ENCODE measurements around the gene ZNF592. TPM values are rescaled to one million over a fixed set of nuclear protein-coding genes. Genes with fewer than 3 reads are reported as not detected.

ZNF592 gene
- polyA plus RNA-seq, 1 donor, result 24.3 TPM

DNA sequence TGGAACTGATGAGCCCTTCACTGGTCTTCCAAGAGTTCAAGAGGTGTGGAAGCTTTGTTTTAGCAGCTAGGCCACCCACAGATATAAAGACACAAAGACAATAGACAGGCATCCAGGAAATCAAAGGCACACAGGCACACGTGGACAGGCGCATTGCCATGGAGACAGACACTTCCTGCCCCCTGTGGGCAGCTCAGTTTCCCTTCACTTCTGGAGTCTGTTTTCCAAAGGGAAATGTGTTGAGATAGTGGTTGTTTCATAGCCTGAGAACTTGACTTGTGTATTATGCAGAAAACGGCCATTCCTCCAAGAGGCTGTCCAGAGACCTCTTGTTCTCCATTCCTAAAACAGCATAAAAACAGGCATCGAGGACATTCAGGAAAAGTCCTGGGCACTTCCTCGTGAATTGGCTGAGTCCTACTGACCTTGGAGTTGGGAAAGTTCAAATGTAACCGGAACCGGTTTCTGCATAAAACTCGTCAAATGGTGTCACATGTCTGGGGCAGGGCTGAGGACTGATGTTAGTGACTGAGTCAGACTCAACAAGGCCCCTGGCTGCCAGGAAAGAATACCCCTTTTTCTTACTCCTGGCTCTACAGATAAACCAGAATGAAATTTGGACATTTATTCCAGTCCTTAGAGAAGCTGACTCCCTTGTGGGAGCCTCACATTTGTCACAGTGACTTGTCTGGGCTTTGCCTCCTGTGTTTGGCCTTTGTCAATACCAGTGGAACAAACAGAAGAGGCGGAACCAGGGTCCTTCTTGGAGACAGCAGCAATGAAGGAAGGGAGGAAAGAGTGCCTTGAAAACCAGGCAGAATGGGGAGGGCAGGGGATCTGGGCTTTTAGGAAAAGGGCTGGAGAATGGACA lies 70.1 kb downstream of the ZNF592 start:
- no peaks in the 10 kb centered on the region for H3K36me3 ChIP-seq (ENCODE audit: control insufficient read depth, insufficient read depth, low read length)
- H3K4me3 ChIP-seq (ENCODE audit: low read length), result peak overlapping the region; percentile 35
- WGBS (ENCODE audit: insufficient coverage, low lambda C conversion rate), result 60% methylated on average over 2 of the region's 9 CpGs
- H3K27me3 ChIP-seq (ENCODE audit: control insufficient read depth, insufficient read depth, low read length), result no peaks in the 10 kb centered on the region
- peaks cover 39% of the 10 kb centered on the region for H3K4me1 ChIP-seq (ENCODE audit: control insufficient read depth, insufficient read depth, low read length)
- H3K27ac ChIP-seq (ENCODE audit: low read length), result peak overlapping the region; percentile 66
- DNase-seq, result peak; percentile 60 to 82
- peaks cover 2% of the 10 kb centered on the region for H3K9me3 ChIP-seq (ENCODE audit: control insufficient read depth, low read depth, low read length)

DNA sequence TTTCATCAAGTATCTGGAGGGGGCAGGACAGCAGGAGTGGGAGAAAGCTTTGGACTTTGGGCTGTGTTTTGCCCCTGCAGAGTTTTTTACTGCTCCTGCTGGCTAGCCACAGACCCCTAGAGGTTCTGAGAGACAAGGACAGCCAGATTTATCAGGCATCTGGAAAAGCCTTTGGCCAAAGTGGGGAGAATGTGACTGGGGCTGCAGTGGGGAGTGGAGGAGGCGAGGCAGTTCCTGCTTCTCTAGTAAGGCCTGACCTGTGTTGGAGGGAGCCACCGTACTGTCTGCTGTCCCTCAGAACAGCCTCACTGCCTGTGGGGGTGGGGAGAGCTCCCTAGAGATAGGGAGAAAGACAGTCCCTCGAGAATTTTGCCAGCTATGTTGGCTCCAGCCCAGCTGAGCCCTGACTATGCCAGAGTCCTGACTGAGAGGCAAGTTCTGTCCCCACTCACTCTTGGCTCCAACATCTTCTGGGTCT lies 70.9 kb downstream of the ZNF592 start:
- peaks cover 2% of the 10 kb centered on the region for H3K9me3 ChIP-seq (ENCODE audit: control insufficient read depth, low read depth, low read length)

DNA sequence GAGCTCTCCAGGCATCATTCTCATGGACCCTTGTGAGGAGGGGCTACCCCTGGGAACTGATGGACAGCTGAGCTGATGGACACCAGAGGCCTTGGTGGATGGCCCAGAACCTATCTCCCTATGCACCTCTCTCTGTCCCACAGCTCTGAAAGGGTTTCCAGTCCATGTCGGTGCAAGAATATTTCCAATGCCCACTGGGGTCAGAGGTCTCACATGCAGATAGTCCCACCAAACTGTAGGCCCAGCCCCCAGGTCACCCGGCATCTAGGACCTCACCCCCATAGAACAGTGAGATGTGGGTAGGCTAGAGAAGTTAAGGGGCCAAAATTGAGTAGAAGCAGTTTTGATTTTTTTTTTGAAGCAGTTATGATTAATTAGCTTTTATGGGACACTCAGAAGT lies 71.4 kb downstream of the ZNF592 start:
- no peaks in the 10 kb centered on the region for H3K36me3 ChIP-seq (ENCODE audit: control insufficient read depth, insufficient read depth, low read length)
- WGBS (ENCODE audit: insufficient coverage, low lambda C conversion rate), result no CpG with 5 or more reads among the region's 2 CpGs
- no peak overlapping the region for H3K4me3 ChIP-seq (ENCODE audit: low read length)
- DNase-seq, result no peak
- peak overlapping the region; percentile 66 for H3K27ac ChIP-seq (ENCODE audit: low read length)
- H3K9me3 ChIP-seq (ENCODE audit: control insufficient read depth, low read depth, low read length), result peaks cover 2% of the 10 kb centered on the region
- H3K27me3 ChIP-seq (ENCODE audit: control insufficient read depth, insufficient read depth, low read length), result no peaks in the 10 kb centered on the region
- peaks cover 39% of the 10 kb centered on the region for H3K4me1 ChIP-seq (ENCODE audit: control insufficient read depth, insufficient read depth, low read length)

More for the DNA sequence above, 70.9 kb downstream of the ZNF592 start:
- WGBS (ENCODE audit: insufficient coverage, low lambda C conversion rate), result no CpG with 5 or more reads among the region's 3 CpGs
- Histone ChIP-seq H3K36me3 (ENCODE audit: control insufficient read depth, insufficient read depth, low read length) (no peaks in the 10 kb centered on the region), H3K4me1 (ENCODE audit: control insufficient read depth, insufficient read depth, low read length) (peaks cover 39% of the 10 kb centered on the region), H3K27me3 (ENCODE audit: control insufficient read depth, insufficient read depth, low read length) (no peaks in the 10 kb centered on the region), H3K27ac (ENCODE audit: low read length) (peak overlapping the region; percentile 66), H3K4me3 (ENCODE audit: low read length) (no peak overlapping the region)
- peak in 1 of 2 donors; percentile 59 for DNase-seq

DNA sequence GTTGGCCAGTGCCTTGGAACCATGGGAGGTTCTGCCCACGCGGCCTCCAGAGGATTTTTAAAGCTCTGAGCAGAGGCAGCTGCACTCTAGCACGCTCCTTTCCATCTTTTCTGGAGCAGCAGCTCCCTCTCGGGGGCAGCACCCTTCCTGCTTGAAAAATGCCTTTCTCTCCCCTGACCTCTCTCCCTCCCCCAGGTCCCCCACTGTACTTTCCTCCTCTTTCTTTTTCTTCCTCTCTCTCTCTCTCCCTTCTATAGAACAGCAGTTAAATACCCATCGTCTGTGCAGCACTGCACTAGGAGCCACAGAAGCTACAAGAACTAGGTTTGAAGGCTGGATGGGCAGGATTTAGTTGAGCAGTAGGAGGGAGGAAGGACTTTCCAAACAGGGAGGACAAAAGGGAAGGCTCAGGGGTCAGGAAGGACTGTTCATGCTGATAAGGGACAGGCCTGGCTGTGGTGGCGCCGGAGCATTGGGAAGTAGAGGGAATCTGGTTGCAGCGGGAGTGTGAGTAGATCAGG lies 73.2 kb downstream of the ZNF592 start:
- no peak overlapping the region for H3K27ac ChIP-seq (ENCODE audit: low read length)

DNA sequence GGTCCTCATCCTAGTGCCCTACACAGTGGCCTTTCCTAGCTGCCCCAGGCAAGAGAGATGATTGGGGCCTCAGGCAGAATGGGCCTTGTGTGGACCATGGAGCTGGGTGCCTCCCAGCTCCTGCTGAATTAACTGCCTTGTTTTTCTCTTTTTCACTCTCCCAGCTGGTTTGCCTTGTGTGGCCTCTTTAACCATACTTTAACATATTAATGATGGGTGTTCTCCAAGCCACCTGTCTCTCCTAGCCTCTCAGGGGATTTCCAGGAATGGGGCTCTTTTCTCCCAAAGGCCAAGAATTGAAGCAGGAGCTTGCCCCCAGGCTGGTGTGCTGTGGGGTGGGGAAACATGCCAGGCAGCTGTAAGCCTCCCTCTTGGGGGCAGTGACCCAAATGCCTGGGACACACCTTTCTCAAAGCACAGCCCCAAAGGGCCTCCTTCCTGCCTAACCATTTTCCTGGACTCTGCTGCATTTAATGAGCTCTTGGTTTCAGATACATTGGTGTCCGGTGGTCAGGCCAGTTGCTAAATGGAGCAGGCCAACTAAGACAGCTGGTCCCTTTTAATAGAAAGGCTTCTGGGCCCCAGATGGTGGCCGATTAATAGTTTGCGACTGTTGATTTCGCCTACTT lies 74.4 kb downstream of the ZNF592 start:
- 80% methylated on average over 1 of the region's 4 CpGs for WGBS (ENCODE audit: insufficient coverage, low lambda C conversion rate)
- Histone ChIP-seq H3K27ac (ENCODE audit: low read length) (no peak overlapping the region), H3K9me3 (ENCODE audit: control insufficient read depth, low read depth, low read length) (no peaks in the 10 kb centered on the region), H3K36me3 (ENCODE audit: control insufficient read depth, insufficient read depth, low read length) (peaks cover 4% of the 10 kb centered on the region), H3K4me3 (ENCODE audit: low read length) (no peak overlapping the region), H3K27me3 (ENCODE audit: control insufficient read depth, insufficient read depth, low read length) (no peaks in the 10 kb centered on the region), H3K4me1 (ENCODE audit: control insufficient read depth, insufficient read depth, low read length) (peaks cover 34% of the 10 kb centered on the region)
- peak in 1 of 2 donors; percentile 22 for DNase-seq

More for the DNA sequence above, 73.2 kb downstream of the ZNF592 start:
- H3K27me3 ChIP-seq (ENCODE audit: control insufficient read depth, insufficient read depth, low read length), result no peaks in the 10 kb centered on the region
- peaks cover 2% of the 10 kb centered on the region for H3K9me3 ChIP-seq (ENCODE audit: control insufficient read depth, low read depth, low read length)
- WGBS (ENCODE audit: insufficient coverage, low lambda C conversion rate), result 25% methylated on average over 1 of the region's 8 CpGs
- H3K36me3 ChIP-seq (ENCODE audit: control insufficient read depth, insufficient read depth, low read length), result no peaks in the 10 kb centered on the region
- DNase-seq, result no peak
- peaks cover 39% of the 10 kb centered on the region for H3K4me1 ChIP-seq (ENCODE audit: control insufficient read depth, insufficient read depth, low read length)
- H3K4me3 ChIP-seq (ENCODE audit: low read length), result no peak overlapping the region

DNA sequence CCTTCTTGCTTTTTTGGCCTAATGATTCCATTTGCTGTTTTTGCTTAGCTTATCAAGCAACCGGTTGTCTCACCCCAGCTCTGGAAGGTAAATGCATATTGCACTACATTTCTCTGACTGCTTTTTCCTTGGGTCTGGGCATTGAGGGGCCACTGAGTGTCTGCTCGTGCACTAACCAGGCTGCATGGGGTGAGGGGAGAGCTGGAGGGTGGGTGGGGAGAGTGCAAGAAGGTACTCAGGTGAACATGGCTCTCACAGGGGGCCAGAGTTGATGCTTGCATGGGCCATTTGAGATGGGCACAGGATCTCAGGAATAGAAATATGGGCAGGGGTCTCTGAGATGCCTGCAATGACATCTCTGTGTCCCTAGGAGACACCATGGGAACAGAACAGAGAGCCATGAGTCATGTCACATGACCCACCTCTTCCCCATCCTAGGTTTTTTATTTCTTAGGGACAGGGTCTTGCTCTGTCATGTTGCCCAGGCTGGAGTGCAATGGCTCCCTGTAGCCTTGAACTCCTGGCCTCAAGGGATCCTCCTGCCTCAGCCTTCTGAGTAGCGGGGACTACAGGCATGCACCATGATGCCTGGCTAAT lies 75.0 kb downstream of the ZNF592 start:
- Histone ChIP-seq H3K36me3 (ENCODE audit: control insufficient read depth, insufficient read depth, low read length) (peaks cover 8% of the 10 kb centered on the region), H3K27ac (ENCODE audit: low read length) (no peak overlapping the region), H3K4me1 (ENCODE audit: control insufficient read depth, insufficient read depth, low read length) (peaks cover 27% of the 10 kb centered on the region), H3K4me3 (ENCODE audit: low read length) (no peak overlapping the region), H3K9me3 (ENCODE audit: control insufficient read depth, low read depth, low read length) (no peaks in the 10 kb centered on the region), H3K27me3 (ENCODE audit: control insufficient read depth, insufficient read depth, low read length) (no peaks in the 10 kb centered on the region)
- no CpG with 5 or more reads among the region's 3 CpGs for WGBS (ENCODE audit: insufficient coverage, low lambda C conversion rate)
- DNase-seq, result no peak

DNA sequence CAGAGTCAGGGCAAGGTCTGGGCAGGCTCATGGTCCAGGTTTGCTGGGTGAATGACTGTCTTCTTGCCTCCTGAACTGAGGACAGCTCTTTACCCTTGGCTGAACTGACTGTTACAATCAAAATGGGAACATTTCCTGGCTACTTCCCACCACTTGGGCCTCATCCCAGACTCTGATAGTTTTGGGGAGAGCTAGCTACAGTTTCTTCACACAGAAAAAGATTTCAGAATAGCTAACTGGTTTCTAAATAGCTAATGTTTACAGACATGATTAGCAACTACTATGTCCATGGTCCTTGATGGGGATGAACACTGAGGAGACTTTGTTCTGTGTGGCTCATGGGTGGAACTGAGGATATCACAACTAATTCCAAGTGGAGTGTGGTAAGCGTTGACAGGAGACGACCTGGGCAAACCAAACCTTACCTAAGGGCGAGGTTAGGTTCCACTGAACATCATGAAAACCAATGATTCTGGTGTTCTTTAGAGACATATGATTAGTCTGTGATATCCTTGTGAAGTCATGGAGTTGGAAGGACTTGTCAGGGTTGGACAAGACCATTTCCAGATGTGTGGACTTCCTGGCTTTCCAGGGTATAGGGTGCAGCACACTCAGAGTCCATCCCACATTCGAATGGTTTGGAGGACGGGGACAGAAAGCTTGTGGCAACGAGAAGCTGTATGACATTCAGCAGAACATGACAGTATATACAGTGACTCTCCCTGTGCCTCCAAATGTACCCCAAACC lies 76.0 kb downstream of the ZNF592 start:
- Histone ChIP-seq H3K27me3 (ENCODE audit: control insufficient read depth, insufficient read depth, low read length) (no peaks in the 10 kb centered on the region), H3K4me3 (ENCODE audit: low read length) (no peak overlapping the region), H3K9me3 (ENCODE audit: control insufficient read depth, low read depth, low read length) (no peaks in the 10 kb centered on the region), H3K27ac (ENCODE audit: low read length) (peak overlapping the region; percentile 2), H3K36me3 (ENCODE audit: control insufficient read depth, insufficient read depth, low read length) (peaks cover 11% of the 10 kb centered on the region), H3K4me1 (ENCODE audit: control insufficient read depth, insufficient read depth, low read length) (peaks cover 17% of the 10 kb centered on the region)
- WGBS (ENCODE audit: insufficient coverage, low lambda C conversion rate), result no CpG with 5 or more reads among the region's 6 CpGs
- DNase-seq, result peak in 1 of 2 donors; percentile 39

DNA sequence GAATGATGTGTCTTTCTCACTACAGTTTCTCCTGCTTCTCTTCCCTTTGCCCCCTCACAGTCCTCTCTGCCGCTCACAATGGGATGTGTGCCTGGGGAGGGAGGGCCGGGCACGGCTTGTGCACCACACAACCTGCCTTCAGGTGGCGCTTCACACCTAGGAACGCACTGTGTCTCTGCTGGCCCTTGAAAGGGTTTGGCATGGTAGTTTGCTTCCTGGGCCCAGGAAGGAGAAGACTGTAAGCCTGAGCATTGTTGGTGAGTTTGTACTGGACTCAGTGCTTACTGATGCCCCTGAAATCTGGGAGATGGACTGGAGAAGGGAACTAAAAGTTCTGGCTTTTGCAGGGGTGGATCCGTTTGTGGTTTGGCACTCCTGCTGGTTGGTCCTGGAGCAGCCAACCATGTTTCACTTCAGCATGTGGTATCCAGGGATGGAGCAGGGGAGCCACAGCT lies 78.0 kb downstream of the ZNF592 start:
- Histone ChIP-seq H3K36me3 (ENCODE audit: control insufficient read depth, insufficient read depth, low read length) (peaks cover 11% of the 10 kb centered on the region), H3K4me1 (ENCODE audit: control insufficient read depth, insufficient read depth, low read length) (peaks cover 6% of the 10 kb centered on the region), H3K27ac (ENCODE audit: low read length) (no peak overlapping the region), H3K9me3 (ENCODE audit: control insufficient read depth, low read depth, low read length) (no peaks in the 10 kb centered on the region), H3K27me3 (ENCODE audit: control insufficient read depth, insufficient read depth, low read length) (no peaks in the 10 kb centered on the region), H3K4me3 (ENCODE audit: low read length) (no peak overlapping the region)
- WGBS (ENCODE audit: insufficient coverage, low lambda C conversion rate), result no CpG with 5 or more reads among the region's 6 CpGs
- peak; percentile 30 to 42 for DNase-seq

DNA sequence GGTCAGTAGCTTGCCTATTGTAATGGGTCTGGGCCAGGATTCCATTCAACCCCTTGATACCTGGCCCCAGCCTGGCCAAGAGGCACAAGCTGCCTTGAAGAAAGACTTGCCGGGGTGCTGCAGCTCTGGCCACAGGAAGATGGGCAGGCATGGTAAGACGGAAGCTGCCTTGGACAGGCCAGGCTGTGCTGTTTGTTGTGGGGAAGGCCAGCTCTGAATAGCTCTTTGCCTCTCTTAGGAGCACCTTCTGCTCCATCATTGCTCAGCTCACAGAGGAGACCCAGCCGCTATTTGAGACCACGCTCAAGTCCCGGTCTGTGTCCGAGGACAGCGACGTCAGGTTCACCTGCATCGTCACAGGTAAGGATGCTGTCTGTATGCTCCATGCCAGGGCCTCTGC lies 78.9 kb downstream of the ZNF592 start:
- Histone ChIP-seq H3K4me3 (ENCODE audit: low read length) (no peak overlapping the region), H3K27me3 (ENCODE audit: control insufficient read depth, insufficient read depth, low read length) (no peaks in the 10 kb centered on the region), H3K4me1 (ENCODE audit: control insufficient read depth, insufficient read depth, low read length) (peaks cover 5% of the 10 kb centered on the region), H3K27ac (ENCODE audit: low read length) (no peak overlapping the region), H3K36me3 (ENCODE audit: control insufficient read depth, insufficient read depth, low read length) (peaks cover 11% of the 10 kb centered on the region), H3K9me3 (ENCODE audit: control insufficient read depth, low read depth, low read length) (no peaks in the 10 kb centered on the region)
- no CpG with 5 or more reads among the region's 9 CpGs for WGBS (ENCODE audit: insufficient coverage, low lambda C conversion rate)
- no peak for DNase-seq
